ENCODE results near the gene ENDOD1.

DNA sequence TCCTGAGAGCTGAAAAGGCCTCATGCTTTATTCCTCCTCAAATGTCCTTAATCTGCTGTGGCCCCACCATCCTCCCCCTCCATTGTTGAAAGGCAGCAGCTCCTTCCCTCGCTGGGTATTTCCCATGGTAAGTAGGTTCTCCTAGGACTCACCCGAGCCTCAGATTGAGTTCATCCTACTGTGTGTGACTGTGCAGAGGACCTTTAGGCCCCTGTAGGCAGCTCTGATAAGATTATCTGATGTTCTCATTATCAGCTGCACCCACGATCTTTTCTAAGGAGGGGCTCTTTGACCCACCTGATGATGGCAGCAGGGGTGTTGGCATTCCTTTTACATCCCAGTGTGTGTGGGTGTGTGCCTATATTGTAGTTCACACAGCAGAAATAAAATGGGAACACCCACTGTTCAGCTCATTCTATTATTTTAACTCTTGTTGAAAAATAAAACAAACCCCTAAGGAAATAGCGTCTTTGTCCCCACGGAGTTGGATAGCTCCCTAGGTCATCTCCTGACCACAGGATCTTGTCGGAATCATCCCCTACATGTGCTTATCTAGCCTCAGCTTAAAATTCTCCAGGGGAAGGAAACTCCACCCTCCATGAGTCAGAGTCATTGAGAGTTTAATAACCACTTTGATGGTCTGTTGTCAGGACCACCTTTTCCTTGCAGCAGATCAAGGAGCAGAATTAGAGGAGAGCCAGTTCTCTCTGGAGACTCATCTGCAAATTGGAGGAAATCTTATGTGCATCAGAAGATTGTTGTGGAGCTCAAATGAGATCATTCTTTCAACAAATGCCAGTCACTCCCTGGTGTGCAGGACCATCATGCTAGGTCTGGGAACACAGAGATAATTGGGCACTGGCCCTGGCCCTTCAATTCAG is 19.3 kb downstream of the ENDOD1 start:
- no peak for TF ChIP-seq POLR2A (IDR thresholded peaks at IDR 0.05)
- TF ChIP-seq, protein P1, sequence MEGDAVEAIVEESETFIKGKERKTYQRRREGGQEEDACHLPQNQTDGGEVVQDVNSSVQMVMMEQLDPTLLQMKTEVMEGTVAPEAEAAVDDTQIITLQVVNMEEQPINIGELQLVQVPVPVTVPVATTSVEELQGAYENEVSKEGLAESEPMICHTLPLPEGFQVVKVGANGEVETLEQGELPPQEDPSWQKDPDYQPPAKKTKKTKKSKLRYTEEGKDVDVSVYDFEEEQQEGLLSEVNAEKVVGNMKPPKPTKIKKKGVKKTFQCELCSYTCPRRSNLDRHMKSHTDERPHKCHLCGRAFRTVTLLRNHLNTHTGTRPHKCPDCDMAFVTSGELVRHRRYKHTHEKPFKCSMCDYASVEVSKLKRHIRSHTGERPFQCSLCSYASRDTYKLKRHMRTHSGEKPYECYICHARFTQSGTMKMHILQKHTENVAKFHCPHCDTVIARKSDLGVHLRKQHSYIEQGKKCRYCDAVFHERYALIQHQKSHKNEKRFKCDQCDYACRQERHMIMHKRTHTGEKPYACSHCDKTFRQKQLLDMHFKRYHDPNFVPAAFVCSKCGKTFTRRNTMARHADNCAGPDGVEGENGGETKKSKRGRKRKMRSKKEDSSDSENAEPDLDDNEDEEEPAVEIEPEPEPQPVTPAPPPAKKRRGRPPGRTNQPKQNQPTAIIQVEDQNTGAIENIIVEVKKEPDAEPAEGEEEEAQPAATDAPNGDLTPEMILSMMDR (IDR thresholded peaks at IDR 0.05) = no peak
